Midbrain (tissue), 1 donor: ENCODE results near the gene ARMS2.

Experiments used
- DNase-seq: peaks from one replicate; lab custom pipeline; 2025; lab: John Stamatoyannopoulos, UW

ARMS2 gene, protein sequence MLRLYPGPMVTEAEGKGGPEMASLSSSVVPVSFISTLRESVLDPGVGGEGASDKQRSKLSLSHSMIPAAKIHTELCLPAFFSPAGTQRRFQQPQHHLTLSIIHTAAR

DNA sequence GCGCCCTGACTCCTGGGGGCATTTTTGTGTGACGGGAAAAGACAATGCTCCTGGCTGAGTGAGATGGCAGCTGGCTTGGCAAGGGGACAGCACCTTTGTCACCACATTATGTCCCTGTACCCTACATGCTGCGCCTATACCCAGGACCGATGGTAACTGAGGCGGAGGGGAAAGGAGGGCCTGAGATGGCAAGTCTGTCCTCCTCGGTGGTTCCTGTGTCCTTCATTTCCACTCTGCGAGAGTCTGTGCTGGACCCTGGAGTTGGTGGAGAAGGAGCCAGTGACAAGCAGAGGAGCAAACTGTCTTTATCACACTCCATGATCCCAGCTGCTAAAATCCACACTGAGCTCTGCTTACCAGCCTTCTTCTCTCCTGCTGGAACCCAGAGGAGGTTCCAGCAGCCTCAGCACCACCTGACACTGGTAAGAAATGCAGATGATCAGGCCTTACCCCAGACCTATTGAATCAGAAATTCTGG lies at the start of gene ARMS2:
ARMS2 (plus strand) TSS at position 51 of the 478 bp plus-strand sequence; CDS start at position 126, 75 bp downstream.
- no peak for DNase-seq

DNA sequence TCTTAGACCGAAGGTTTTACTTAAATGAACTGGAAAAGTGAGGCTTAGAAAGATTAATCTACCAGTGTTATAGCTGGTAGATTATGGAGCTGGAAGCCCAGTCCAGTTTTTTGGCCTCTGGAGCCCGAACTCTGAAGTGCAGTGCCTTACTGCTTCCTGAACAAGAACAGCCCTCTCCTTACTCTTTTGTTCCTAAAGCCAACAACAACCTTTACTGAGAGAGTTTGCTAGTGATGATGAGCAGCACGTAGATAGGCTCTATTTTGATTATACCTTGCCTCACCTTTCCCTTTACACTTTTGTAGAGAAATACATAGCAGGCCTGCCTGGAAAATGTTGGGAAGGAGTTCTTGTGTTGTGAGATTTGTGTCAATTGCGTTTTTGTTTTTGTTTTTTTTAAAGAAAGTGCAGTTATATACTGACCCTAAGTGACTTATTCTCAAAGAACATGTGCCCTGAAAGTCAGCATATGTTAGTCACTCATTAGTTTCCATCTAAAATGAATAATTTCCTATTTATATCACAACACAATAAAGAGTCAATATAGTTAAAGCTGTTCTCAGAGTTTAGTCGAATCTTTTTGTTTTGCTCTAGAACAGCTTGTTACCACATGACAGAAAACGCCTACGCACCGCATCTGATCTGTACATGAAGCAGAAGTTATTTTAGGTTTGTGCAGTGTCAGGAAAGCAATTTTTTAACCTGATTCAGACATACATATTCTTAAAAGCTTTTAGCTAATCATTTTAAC lies 46.9 kb upstream of the ARMS2 start:
- peak; percentile 11 for DNase-seq

DNA sequence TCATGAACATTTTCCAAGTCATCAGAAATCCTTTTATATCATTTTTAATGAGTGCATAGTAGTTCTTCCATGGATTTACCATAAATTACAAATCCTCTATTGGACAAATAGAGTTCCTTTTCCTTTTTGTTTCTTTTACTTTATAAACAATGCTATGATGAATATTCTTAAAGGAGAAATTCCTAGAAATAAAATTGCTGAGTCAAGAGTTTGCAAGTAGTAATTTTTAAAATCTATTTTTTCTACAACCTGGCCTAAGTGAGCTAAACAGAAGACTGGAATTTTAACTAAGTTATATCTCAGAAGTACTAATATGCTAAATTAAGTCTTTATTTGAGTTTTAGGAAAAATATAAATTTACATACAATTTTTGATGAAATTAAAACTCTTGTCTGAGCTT lies 41.1 kb upstream of the ARMS2 start:
- no peak for DNase-seq

DNA sequence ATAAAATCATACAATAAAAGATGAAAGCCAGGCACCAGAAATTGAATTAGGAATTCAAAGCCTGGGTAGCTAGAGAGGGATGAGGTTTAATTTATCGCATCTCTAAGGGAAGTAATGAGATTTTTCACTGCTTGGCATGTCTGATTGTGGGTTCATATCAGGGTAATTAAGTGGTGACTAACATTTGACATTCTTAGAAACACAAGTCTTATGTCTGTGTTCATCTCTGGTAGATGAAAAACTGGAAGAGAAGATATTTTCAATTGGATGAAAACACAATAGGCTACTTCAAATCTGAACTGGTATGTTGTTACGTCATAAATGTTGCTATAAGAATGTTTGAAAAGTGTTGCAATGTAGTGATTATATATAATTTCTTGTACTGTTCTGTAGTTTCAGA lies 36.8 kb upstream of the ARMS2 start:
- DNase-seq: no peak

DNA sequence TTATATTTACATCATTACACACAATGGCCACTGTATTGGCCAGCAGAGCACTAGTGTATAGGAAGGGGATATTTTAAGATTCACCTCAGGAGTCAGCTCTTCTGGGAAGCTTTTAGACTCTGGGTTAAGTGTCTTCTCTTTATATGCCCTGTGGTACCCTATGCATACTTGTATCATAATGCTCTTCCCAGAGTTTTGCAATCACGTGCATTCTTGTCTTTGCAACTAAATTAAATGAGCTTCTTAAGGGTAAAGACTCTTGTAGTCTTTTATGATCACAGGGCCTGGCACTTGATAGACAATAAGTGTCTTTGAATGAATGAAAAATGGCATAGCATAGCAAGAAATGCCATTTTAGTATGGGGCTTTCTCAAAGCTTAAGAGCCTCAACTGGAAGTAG lies 35.4 kb upstream of the ARMS2 start:
- DNase-seq: no peak

DNA sequence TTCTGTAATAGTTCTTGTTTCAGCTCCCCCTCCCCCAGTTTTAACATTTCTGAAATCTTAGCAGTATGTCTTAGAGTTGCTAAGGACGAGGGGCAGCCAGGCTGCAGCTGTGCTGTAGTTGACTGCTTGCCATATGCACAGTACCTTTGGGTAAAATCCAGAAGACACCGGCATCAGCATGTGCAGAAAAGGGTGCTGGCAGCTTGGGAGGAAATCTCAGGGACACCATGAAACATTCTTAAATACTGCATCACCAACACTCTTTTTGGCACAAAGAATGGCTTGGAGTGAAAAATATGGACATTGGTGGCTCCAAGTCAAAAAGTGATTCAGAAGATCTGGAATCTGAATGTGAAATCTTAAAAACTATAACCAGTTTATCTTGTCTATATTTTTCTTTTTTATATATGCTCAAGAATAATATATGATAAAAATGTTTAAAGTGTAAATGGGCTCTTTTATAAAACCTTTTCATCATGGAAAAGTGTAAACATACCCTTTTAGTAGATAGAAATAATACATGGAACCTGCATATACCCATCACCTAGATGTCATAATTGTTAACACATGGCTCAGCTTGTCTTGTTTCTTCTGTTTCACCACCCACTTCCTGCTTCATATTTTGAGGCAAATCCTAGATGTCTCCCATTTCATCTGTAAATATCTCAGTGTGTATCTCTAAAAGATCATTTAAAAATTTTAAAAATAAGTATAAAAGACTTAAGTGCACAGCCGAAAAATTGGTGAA lies 34.4 kb upstream of the ARMS2 start:
- DNase-seq: no peak

DNA sequence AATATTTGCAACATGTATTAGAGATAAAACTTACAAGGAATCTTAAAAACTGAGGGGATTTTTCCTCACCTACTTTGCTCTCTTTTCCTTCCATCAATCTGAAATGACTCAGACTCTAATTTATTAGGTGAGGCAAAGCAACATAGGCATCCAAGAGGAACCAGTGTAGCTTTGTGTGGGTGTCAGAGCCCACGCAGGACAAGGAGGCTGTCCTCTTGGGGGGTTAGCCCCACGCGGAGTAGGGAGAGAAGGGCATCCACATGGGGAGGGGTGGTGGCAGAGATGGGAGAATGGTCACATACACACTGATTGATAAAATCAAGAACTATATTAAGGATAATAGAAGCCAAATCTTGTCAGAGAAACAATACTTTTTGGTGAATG lies 33.8 kb upstream of the ARMS2 start:
- no peak for DNase-seq

DNA sequence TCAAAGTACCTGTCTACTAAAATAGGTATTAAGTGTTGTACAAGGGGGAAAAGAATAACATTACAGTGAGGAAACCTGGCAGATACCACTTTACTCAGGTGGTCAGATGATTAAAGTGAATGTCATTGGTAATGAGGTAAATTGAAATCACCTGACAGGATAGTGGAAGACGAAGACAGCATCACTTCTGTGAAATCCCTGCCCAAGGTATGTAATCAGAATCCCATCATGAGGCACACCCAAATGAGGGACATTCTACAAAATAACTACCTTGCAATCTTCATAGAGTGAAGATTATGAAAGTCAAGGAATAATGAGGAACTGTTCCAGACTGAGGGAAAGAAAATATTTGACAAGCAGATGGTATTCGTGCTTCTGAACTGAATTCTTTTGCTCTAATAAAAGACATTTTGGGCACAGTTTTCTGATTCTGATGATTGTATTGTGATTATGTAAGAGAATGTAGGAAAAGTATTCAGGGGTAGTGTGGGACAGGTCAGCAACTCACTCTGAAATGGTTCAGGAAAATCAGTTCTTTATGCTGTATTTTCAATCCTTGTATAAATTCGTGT lies 33.3 kb upstream of the ARMS2 start:
- no peak for DNase-seq

DNA sequence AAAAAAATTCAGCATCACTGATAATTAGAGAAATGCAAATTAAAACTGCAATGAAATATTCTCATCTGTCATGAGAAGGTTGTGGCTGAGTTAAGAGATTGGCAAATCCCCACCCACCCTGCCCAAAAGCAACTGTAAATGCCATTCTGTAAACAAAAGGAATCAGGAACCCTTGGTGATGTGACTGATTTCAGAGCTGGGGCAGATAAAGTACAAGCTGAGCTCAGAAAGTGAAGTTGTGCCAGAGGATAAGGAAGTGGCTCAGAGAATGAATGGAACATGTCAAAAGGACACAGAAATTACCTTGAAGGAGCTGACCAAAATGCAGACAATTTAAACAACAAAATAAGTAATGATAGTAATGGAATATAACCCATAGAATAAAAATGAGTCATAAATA lies 32.7 kb upstream of the ARMS2 start:
- no peak for DNase-seq

DNA sequence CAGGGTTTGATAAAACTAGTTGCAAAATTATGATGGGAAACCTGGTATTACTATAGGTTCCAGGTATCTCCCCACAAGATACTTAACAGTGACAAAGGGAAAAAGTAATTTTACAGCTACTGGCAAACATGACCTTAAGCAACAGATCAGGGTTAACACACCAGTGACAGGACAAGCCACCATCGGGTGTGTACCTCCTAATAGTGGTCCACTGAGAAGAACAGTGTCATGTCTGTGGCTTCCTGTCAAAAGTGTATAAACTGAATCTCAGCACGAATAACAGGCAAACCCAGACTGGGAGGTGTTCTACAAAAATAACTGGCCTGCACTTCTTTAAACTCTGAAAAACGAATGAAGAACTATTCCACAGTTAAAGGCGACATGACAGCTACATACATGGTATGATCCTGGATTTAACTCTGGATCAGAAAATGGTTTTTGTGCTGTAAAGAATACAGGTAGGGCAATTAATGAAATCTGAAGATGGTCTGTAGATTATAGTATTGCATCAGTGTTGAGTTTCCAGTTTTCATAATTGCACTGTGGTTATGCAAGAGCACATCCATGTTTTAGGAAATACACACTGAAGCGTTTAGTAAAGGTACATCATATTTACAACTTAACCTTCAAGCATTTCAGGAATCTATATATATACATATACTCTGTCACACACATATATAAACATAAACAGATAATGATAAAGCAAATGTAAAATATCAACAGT lies 32.0 kb upstream of the ARMS2 start:
- no peak for DNase-seq

DNA sequence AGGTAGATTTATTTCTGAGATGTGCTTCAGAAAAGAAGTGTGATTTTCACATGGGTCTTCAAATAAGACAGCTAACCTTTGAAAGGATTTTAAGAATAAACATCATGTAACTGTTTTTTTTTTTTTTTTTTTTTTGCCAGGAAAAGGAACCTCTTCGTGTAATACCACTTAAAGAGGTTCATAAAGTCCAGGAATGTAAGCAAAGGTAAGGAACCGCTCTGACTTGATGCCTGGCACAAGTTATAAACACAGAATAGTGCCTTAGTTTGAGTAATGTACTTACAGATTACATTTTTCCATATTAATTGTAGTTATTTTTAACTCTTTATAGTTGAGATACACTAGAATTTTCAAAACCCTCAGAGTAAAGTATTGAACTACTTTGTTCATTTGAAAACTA lies 30.4 kb upstream of the ARMS2 start:
- no peak for DNase-seq

DNA sequence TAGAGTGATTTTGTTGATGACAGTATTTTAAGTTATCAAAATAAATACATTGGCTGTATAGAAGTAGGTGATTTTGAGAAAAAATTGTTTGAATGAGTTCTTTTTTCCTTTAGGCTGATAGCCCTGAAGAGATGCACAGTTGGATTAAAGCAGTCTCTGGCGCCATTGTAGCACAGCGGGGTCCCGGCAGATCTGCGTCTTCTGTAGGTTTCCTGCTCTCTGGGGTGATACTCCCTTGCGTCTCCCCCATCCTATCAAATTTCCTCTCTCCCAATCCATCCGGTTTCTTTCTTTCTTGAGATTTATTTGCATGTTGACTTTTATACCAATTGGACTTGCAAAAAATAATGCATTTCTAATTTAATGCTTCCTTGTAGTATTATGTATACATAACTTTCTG lies 27.6 kb upstream of the ARMS2 start:
- no peak for DNase-seq

DNA sequence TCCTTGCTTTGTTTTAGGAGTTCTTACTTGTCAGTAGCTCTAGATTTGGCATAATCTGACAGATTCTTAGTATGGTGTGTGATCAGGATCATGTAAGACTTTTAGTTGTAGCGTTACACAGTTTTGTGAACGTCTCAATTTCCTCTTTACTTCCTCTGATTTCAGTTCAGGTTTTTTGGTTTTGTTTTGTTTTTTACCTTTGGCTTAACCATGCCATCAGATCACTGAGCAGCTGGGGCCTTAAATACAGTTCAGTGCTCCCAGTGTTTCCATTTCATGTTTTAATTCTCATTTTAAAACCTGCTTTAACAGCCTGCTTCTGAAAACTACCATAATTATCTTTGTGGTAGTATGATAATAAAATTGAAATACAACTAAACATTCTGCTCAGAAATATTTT lies 27.2 kb upstream of the ARMS2 start:
- no peak for DNase-seq

DNA sequence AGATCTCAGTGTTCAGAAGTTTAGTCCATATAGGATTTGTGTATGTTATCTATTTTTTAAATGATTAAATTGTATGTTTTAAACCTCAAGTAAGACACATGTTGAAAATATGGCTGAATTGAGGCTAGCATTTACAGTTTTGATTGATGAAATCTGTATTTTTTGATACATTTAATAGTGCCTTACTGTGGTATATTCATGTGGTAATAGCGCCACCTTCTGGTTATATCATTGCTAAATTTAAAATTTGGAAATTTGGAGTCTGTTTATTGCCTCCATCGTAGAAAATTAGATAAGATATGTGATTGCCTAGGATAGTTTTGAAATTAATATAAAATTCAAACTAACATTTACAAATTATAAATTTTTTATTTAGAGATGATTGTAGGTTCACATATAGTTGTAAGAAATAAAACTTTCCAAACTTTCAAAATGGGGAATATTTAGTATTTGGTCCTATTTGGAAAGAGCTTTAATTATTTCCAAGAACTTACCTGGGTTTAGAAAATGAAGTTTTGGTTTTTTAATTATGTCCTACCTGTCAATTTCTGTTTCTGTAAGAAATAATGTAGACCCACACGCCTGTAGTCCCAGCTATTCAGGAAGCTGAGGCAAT lies 19.1 kb upstream of the ARMS2 start:
- peak; percentile 66 for DNase-seq

DNA sequence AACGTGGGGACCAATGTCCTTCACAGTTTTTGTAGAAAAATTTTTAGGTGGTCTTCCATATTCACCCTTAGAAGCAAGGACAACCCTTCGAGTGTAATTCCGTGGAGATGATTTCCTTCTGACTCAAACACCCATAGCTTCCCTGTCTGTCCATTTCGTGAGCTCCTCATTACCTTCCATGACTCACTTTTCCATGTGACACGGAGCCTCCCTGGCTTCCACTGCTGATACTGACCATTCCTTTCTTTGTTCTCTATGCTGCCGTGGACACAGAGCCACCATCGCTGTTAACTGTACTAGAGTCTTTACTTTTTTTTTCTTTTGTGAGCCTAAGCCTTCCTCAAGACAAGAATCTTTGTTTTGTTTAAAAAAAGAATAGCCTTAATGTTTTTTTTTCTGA lies 12.5 kb upstream of the ARMS2 start:
- no peak for DNase-seq

DNA sequence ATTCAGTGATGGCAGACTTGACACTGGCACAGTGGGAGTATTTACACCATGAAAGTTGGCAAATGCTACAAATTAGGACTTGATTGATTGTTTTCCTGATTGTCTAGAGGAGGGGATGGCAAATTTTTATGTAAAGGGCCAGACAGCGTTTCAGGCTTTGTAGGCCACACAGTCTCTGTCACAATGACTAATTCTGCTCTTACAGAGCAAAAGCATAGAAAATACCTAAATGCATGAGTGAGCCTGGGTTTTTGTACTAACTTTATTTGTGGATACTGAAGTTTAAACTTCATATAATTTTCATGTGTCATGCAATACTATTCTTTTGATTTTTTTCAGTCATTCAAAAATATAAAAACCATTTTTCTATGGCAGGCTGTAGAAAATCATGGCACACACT lies 9.0 kb upstream of the ARMS2 start:
- DNase-seq: no peak

DNA sequence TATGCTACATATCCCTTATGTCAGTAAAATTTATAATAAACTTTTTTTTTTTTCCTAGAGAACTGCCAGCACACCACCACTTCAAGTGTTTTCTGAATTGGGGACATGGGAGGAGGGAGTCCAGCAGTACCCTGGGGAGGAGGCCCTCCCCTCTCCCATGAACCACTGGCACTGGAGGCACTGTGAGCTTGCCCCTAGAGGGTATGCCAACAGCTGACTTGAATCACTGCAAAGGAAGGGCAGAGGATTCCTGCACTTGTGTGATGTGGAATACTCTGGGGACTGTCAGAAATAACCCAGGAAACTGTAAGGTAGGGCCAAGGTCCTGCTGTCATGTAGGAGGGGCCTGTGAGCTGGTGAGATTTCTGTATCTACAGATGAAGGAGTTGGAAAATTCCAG lies 8.5 kb upstream of the ARMS2 start:
- DNase-seq: no peak

DNA sequence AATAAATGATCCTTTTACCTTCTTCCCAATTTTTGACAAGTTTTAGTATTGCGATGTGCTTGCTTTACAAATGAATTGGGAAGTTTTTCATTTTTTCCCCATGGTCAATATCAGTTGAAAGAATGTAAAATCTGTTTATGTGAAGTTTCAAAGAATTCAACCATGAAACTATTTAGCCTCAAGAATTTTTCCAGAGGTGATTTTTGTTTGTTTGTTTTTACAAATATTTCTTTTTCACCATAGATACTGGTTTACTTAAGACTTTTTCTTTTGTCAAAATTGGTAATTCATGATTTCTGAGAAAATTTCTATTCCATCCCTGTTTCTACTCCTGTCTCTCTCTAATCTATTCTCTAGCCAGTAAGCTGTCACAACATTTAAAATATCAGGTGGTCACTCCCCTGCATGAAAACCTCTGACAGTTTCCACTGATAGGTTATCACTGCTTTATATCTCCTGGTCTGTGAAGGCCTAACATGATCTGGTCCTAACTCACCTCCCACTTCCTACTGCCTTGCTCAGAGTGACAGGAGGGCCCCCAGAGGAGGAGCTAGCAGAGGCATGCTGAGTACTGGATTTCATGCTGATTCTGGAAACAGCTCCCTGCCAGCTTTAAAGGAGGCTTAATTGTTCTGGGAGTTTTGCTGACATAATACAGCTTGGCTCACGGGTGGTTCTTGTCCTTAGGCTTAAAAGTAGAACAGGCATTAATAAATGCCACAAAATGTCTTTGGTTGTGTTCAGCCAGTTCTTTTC lies 7.6 kb upstream of the ARMS2 start:
- no peak for DNase-seq

DNA sequence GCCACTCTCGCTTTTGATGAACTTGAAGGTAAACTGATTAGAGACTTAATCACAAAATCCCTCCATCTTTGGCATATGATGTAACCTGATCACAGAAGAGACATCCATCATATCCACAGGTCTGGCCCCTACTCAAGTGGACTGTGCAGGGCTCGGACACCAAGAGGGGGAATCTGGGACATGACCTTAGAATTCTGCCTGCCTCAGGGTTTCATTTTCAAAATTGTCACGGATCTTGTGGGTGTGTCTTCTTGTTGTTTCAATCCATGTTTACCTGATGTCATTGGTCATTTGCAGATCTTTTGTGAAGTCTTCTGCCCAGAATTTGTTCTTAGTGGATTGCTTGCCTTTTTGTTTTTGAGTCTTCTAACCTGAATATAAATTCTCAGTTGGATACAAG lies 5.9 kb upstream of the ARMS2 start:
- no peak for DNase-seq

DNA sequence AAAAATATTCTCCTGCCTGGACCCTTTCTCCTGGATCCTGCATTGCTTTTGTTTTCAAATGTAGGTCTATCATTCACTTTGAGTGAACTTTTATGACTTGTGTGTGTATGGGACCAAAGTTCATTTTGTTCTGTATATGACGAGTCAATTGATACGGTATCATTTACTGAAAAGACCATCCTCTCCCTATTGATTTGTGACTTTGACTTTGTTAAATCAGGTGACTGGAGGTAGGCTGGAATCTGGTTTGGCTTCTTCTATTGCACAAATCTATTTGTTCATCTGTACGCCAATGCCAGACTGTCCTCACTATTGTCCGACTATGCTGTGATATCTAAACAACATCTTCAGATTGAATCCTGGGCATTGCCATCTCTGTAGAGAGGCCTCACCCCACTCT lies 5.3 kb upstream of the ARMS2 start:
- DNase-seq: no peak

DNA sequence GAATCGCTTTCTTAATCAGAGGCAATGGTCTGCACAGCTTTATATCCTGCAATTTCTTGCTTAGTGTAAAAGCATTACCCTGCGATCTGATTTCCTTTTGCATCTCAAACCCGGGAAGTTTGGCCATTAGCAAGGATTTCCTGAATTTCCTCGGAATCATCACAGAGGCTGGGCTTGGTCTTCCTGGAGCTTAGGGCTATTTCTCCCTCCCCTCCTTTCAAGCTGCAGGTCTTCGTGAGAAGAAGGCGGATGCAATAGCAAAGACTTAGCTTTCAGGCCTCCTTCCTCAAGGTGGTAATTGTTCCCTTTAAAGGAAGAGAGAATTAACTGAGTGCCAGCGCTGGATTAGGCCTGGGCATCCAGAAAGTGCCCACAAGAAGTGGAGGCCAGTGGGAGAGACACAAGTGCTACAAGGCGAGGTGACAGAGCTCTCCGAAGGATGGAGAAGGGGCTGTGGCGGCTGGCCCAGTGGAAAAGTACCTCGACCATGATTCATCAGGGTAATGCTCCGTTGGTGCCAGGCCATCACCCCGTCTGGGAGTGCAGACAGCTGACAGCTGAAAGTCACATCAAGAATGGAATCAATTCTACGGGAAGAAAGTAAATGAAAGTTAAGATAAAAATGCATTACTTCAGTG lies 4.0 kb upstream of the ARMS2 start:
- DNase-seq: no peak
